Choroid plexus epithelial cell (primary cell): Measurements from ENCODE around the gene CHRDL2.
"Not testable (repeated sequence)": the region's sequence is repeated elsewhere in the genome, so short reads cannot be mapped to it uniquely, and the experiment has no call there.

Source experiments
- DNase-seq: peaks from one replicate; pipeline ENCODE4 v3.0.0-alpha.2; 2010; ENCODE audit warnings: low read depth
- H3K4me3 ChIP-seq: 2 replicates; pipeline ENCODE4 v1.5.1; 2011; ENCODE audit warnings: low read depth, mild to moderate bottlenecking, control low read depth, low read length, moderate library complexity
- TF ChIP-seq, protein P1 (sequence below): conservative IDR thresholded peaks from 2 replicates; pipeline ENCODE4 v1.5.1; 2011; ENCODE audit warnings: low read depth, mild to moderate bottlenecking, control low read depth, inconsistent platforms, low read length, moderate library complexity

Gene CHRDL2

DNA sequence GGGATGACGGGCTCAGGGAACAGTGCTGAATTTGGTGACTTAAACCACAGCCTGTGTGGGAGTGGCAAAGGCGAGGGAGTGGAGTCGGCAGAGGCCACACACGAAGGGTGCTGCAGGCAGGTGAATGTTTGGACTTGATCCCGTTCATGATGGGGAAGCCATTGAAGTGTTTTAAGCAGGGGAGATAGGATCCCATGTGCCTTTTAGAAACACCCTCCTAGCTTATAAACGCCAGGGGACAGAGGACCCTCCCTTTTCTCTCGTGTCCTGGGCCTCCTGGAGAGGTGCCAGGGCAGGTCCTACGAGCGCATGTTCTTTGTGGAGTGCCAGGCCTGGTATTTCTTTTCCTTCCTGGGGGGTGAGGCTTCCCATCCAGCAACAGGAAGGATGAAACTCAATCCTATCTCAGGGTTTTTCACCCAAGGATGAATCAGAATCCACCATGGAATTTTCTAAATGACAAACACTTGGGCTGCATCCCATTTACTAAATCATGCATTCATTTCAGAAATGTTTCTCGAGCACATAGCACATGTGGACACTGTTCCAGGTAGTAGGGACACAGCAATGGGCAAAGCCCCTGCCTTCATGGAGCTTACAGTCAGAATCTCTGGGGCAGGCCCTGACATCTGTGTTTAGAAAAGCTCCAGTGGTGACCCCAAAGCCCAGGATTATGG, 59.6 kb downstream of the CHRDL2 start:
- TF ChIP-seq, protein P1, sequence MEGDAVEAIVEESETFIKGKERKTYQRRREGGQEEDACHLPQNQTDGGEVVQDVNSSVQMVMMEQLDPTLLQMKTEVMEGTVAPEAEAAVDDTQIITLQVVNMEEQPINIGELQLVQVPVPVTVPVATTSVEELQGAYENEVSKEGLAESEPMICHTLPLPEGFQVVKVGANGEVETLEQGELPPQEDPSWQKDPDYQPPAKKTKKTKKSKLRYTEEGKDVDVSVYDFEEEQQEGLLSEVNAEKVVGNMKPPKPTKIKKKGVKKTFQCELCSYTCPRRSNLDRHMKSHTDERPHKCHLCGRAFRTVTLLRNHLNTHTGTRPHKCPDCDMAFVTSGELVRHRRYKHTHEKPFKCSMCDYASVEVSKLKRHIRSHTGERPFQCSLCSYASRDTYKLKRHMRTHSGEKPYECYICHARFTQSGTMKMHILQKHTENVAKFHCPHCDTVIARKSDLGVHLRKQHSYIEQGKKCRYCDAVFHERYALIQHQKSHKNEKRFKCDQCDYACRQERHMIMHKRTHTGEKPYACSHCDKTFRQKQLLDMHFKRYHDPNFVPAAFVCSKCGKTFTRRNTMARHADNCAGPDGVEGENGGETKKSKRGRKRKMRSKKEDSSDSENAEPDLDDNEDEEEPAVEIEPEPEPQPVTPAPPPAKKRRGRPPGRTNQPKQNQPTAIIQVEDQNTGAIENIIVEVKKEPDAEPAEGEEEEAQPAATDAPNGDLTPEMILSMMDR, result no peak
- DNase-seq, result peak; percentile 41
- no peak overlapping the region for H3K4me3 ChIP-seq

DNA sequence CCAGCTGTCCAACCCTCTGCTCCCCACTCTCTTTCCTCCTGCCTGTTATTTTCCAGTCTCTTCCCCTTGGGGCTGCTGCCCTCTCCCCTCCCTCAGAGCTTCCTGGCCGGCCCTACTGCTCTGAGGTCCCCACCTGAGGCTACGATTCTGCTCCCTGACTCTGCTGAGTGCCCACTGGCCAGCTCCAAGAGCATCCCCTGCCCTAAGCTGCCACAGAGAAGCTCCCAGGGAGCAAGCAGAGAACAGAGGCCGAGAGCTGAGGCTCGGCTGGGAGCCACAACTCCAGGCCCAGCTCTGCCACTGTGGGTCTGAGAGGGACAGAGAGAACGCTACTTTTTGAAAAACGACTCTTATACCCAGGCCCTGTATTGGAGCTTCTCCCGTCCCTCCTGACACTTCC, 61.1 kb downstream of the CHRDL2 start:
- no peak overlapping the region for H3K4me3 ChIP-seq
- TF ChIP-seq, protein P1, result no peak
- DNase-seq, result no peak

DNA sequence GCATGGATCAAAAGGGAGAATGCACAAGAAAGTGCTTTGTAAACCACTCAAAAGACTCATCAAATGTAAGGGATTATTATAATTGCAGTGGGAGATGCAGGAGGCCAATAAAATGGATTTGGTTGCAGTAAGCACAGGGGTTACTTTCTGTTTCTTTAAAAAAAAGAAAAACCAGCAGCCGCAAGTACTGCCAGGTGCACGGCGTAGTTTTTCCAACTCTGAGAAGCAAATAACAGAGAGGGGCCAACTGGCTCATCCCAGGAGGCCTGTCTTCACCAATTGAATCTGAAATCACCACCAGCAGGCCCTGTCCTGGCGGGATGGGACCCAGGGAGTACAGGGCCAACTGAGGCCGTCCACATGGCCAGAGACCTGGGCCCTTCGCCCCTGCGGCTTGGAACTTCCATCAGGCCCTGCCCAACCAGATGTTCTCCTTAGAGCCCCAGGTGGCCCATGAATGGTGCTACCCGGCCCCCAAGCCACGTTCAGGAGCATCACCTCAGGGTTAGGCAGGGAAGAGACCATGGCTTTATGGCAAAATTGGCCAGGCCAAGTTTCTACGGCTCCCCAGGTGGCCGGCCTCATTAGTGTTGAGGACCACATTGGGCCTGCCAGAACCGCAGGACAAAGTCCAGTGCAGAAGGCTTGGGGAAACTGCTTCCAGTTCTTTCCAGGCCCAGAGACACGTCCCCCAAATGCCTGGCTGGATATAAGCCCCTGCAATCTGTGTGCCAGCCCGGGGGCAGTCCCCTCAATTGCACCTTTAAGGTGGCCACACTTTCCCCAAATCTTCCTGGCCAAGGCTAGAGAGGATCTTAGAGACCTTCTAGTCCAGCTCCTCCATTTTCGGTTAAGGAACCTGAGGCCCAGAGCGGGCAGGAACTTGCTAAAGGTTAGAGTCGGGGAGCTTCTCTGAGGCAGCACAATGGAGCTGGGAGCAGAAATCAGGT, 61.7 kb downstream of the CHRDL2 start:
- TF ChIP-seq, protein P1, result no peak
- H3K4me3 ChIP-seq, result no peak overlapping the region
- DNase-seq, result no peak

DNA sequence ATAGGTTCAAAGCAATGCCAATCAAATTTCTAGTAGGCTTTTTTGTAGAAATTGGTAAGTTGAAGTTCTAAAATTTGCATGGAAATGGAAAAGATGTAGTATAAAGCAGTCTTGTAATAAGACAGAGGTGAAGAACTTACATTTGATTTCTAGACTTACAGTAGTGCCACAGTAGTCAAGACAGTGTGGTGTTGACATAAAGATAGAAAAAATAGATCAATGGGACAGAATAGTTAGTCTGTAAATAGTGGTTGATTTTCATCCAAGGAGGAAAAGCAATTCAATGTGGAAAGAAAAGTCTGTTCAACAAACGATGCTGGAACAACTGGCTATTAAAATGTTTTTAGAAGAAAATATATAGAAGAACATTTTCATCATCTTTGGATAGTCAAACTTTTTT, 67.9 kb downstream of the CHRDL2 start:
- DNase-seq, result no peak
- no peak overlapping the region for H3K4me3 ChIP-seq
- TF ChIP-seq, protein P1, result no peak

DNA sequence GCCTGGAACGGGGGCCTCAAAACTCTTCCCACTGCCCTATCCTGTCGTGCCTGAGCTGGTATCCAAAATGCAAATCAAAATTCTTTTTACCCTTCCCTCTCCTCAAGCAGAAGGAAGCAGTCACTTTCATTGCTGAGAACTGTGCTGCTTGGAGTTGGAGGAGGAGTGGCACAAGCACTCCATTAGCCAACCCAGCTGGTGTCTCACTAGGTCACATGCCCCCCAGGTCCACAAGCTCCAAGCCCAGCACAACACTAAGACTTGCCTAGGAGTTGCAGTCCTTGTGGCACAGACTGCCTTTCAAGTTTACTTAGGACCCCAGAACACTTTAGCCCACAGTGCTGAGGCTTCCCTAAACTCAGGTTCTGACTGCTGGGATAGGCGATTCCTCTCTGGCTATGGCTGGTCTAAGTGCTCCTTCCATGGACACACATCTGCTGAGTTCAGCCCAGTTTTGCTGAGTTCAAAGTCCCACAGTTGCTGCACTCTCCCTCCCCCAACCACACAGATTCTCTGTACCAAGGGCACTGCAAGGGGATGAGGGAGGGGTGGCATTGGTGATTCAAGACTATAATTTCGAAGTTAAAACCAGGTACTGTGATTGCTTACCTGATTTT, 68.6 kb downstream of the CHRDL2 start:
- TF ChIP-seq, protein P1, result no peak
- DNase-seq, result no peak
- no peak overlapping the region for H3K4me3 ChIP-seq

DNA sequence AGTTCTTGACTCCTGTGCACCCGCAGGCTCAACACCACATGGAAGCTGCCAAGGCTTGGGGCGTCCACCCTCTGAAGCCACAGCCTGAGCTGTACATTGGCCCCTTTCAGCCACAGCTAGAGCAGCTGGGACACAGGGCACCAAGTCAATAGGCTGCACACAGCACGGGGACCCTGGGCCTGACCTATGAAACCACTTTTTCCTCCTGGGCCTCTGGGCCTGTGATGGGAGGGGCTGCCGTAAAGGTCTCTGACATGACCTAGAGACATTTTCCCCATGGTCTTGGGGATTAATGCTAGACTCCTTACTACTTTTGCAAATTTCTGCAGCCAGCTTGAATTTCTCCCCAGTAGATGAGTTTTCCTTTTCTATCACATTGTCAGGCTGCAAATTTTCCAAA, 72.1 kb downstream of the CHRDL2 start:
- DNase-seq, H3K4me3 ChIP-seq: not testable (repeated sequence)

DNA sequence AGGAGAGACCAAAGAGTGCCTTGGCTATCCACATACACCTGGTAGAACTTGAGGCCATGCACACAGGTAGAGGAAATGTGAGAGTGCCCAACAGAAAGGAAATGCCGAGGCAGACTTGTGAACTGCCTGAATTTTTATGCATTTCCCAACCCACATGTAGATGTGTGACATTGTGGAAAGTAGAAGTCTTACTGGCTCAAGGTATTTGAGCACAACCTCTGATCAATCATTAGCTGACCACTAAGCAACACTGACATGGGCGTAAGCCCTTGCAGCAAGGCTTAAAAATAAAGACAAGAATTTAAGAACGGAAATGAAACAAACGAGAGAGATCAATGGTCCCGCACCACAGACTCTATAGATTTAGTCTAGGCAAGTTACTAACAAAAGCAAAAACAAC, 76.2 kb downstream of the CHRDL2 start:
- DNase-seq, result no peak
- H3K4me3 ChIP-seq, result no peak overlapping the region
- TF ChIP-seq, protein P1, result no peak
